OCI-LY1 (cell line): ENCODE results near the gene RALGPS1.

ENCODE experiments used
- H2AFZ ChIP-seq: fragments of 200-600 bp; sonication (generic), shearing (Covaris generic); 2 replicates; pipeline ENCODE4 v1.6.0; 2014; ENCODE audit warnings: antibody characterized with exemption, mild to moderate bottlenecking, low read length
- H3F3A ChIP-seq: fragments of 200-600 bp; sonication (generic), shearing (Covaris generic); 2 replicates; pipeline ENCODE4 v1.6.0; 2014; ENCODE audit warnings: mild to moderate bottlenecking, antibody characterized with exemption, low read length, moderate library complexity; ENCODE audit not compliant: insufficient read depth
- H3K27ac ChIP-seq: fragments of 200-600 bp; sonication (generic); 2 replicates; pipeline ENCODE4 v1.5.1; 2014; ENCODE audit warnings: low read length, mixed run types, mild to moderate bottlenecking, low read depth; ENCODE audit not compliant: poor library complexity, severe bottlenecking
- H3K27me3 ChIP-seq: fragments of 200-600 bp; sonication (generic); 2 replicates; pipeline ENCODE4 v1.6.0; 2014; ENCODE audit warnings: antibody characterized with exemption, mild to moderate bottlenecking, low read length, moderate library complexity; ENCODE audit not compliant: insufficient read depth
- H3K36me3 ChIP-seq: fragments of 200-600 bp; sonication (generic); 2 replicates; pipeline ENCODE4 v1.6.1; 2014; ENCODE audit warnings: mild to moderate bottlenecking, antibody characterized with exemption, low read length, moderate library complexity, mixed read lengths; ENCODE audit not compliant: insufficient read depth
- H3K4me1 ChIP-seq: fragments of 200-600 bp; sonication (generic); 2 replicates; pipeline ENCODE4 v1.5.1; 2014; ENCODE audit warnings: mild to moderate bottlenecking, low read length, moderate library complexity; ENCODE audit not compliant: insufficient read depth, severe bottlenecking
- H3K4me2 ChIP-seq: fragments of 200-600 bp; sonication (generic), shearing (Covaris generic); 2 replicates; pipeline ENCODE4 v1.6.1; 2014; ENCODE audit warnings: low read length
- H3K4me3 ChIP-seq: fragments of 200-600 bp; sonication (generic); 2 replicates; pipeline ENCODE4 v1.5.1; 2014; ENCODE audit warnings: low read length, low read depth, mild to moderate bottlenecking, mixed read lengths; ENCODE audit not compliant: poor library complexity, severe bottlenecking
- H3K79me2 ChIP-seq: fragments of 200-600 bp; shearing (Covaris generic); 2 replicates; pipeline ENCODE4 v1.6.1; 2016; ENCODE audit warnings: mixed run types, low read length, mixed read lengths; ENCODE audit not compliant: insufficient read depth
- H3K9ac ChIP-seq: fragments of 200-600 bp; sonication (generic), shearing (Covaris generic); 2 replicates; pipeline ENCODE4 v1.6.1; 2014; ENCODE audit warnings: mild to moderate bottlenecking, low read length, mixed read lengths
- H3K9me2 ChIP-seq: fragments of 200-600 bp; sonication (generic), shearing (Covaris generic); 2 replicates; pipeline ENCODE4 v1.6.1; 2014; ENCODE audit warnings: low read depth, mild to moderate bottlenecking, low read length, mixed read lengths
- H3K9me3 ChIP-seq: fragments of 200-600 bp; shearing (Covaris generic); 2 replicates; pipeline ENCODE4 v1.6.1; 2014; ENCODE audit warnings: low read length, mixed read lengths
- H4K20me1 ChIP-seq: fragments of 200-600 bp; sonication (generic), shearing (Covaris generic); 2 replicates; pipeline ENCODE4 v1.6.0; 2016; ENCODE audit warnings: mild to moderate bottlenecking, low read length; ENCODE audit not compliant: insufficient read depth
- EZH2 ChIP-seq: fragments of 200-600 bp; sonication (generic), shearing (Covaris generic); IDR thresholded peaks from 2 replicates; pipeline ENCODE4 v1.8.0; 2017; ENCODE audit warnings: borderline replicate concordance, mixed run types, mild to moderate bottlenecking, antibody characterized with exemption, low read length, moderate library complexity, mixed read lengths
- TF ChIP-seq, protein P1 (sequence below): fragments of 200-600 bp; sonication (generic), shearing (Covaris generic); IDR thresholded peaks from 2 replicates; pipeline ENCODE4 v1.5.1; 2017; ENCODE audit warnings: mild to moderate bottlenecking, antibody characterized with exemption, low read length, moderate library complexity, mixed read lengths

Gene RALGPS1

DNA sequence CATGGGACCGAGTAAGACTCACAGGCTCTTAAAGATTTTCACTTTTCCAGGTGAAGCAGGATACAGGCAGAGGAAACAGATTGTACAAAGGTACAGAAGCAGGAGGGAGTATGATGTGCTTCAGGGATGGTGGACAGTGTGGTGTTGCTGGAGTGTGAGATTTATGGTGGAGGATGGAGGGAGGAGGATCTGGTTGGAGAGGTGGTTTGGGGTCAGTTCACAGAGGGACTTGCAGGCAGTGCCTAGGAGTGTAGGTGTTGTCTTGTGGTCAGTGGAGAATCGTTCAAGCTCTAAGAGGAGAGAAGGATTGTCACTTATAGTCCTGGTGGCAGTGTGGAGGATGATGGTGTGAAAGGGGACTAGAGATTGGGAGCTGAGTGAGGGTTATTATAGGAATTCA is 11.8 kb downstream of the RALGPS1 start:
- no peaks in the 10 kb centered on the region; the same call in 1 of the 2 replicates for H3K27me3 ChIP-seq
- H3K27ac ChIP-seq = no peak overlapping the region
- H3K9ac ChIP-seq = no peak overlapping the region
- TF ChIP-seq, protein P1, sequence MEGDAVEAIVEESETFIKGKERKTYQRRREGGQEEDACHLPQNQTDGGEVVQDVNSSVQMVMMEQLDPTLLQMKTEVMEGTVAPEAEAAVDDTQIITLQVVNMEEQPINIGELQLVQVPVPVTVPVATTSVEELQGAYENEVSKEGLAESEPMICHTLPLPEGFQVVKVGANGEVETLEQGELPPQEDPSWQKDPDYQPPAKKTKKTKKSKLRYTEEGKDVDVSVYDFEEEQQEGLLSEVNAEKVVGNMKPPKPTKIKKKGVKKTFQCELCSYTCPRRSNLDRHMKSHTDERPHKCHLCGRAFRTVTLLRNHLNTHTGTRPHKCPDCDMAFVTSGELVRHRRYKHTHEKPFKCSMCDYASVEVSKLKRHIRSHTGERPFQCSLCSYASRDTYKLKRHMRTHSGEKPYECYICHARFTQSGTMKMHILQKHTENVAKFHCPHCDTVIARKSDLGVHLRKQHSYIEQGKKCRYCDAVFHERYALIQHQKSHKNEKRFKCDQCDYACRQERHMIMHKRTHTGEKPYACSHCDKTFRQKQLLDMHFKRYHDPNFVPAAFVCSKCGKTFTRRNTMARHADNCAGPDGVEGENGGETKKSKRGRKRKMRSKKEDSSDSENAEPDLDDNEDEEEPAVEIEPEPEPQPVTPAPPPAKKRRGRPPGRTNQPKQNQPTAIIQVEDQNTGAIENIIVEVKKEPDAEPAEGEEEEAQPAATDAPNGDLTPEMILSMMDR = no peak
- TF ChIP-seq EZH2 = no peak
- no peak overlapping the region for H3K4me2 ChIP-seq
- no peaks in the 10 kb centered on the region for H3K9me2 ChIP-seq
- H3K9me3 ChIP-seq = no peaks in the 10 kb centered on the region
- no peaks in the 10 kb centered on the region for H3F3A ChIP-seq
- H3K4me1 ChIP-seq = no peaks in the 10 kb centered on the region
- no peak overlapping the region for H3K4me3 ChIP-seq
- H3K79me2 ChIP-seq = no peaks in the 10 kb centered on the region
- H3K36me3 ChIP-seq = no peaks in the 10 kb centered on the region
- no peak overlapping the region for H2AFZ ChIP-seq
- no peaks in the 10 kb centered on the region for H4K20me1 ChIP-seq

DNA sequence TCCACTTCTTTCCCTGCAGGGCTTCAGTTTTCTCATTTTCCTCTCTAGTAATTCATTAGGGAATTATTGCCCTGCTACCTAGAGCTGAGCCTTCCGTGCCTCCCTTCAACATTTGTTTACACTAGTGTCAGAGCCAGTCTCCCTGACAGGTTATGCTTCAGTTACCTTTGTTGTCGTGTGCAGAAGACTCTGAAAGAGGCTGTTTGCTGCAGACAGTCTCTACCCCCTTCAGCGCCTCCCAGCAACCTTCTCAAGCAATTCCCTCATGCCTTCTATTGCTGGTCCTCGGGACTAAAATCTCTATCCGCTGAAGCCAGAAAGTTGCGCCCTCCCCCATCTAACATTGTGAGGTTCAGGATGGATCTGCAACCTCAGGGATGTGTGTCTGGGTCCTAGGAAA is 12.8 kb downstream of the RALGPS1 start:
- Histone ChIP-seq H3K9me2 (no peaks in the 10 kb centered on the region), H4K20me1 (no peaks in the 10 kb centered on the region), H3K9ac (no peak overlapping the region), H2AFZ (no peak overlapping the region), H3K79me2 (no peaks in the 10 kb centered on the region), H3K27me3 (no peaks in the 10 kb centered on the region; the same call in 1 of the 2 replicates), H3K4me2 (no peak overlapping the region), H3K27ac (no peak overlapping the region), H3F3A (no peaks in the 10 kb centered on the region), H3K36me3 (no peaks in the 10 kb centered on the region), H3K4me1 (no peaks in the 10 kb centered on the region), H3K4me3 (no peak overlapping the region), H3K9me3 (no peaks in the 10 kb centered on the region)
- TF ChIP-seq, protein P1 = no peak
- no peak for TF ChIP-seq EZH2

DNA sequence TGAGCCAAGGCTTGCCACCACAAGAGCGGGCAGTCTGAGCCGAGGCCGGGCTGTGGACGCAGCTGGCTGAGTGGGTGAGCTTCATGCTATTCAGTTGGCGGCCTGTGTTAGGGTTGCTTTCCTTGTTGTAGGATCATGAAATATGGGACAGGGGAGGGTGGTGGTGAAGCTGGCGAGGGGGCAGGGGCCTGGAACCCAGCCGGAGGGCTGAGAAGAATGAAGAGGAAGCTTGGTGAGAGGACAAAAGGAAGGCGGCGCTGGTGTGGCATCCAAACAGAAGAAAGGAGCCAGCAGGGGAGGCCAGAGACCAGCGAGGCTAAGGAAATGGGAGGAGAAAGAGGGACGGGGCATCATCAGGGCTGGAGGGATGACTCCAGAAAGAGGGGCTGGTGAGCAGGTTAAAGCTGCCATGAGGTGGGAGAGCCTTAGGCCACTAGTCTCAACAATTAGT is 18.3 kb downstream of the RALGPS1 start:
- Histone ChIP-seq H3F3A (no peaks in the 10 kb centered on the region), H3K27ac (no peak overlapping the region), H3K9ac (no peak overlapping the region), H3K4me3 (no peak overlapping the region), H2AFZ (no peak overlapping the region), H3K9me2 (no peaks in the 10 kb centered on the region), H3K9me3 (no peaks in the 10 kb centered on the region), H3K4me1 (no peaks in the 10 kb centered on the region), H4K20me1 (no peaks in the 10 kb centered on the region), H3K27me3 (no peaks in the 10 kb centered on the region), H3K79me2 (no peaks in the 10 kb centered on the region), H3K36me3 (no peaks in the 10 kb centered on the region), H3K4me2 (no peak overlapping the region)
- TF ChIP-seq, protein P1 = no peak
